ENCODE measurements around the gene LRRC8E.

DNA sequence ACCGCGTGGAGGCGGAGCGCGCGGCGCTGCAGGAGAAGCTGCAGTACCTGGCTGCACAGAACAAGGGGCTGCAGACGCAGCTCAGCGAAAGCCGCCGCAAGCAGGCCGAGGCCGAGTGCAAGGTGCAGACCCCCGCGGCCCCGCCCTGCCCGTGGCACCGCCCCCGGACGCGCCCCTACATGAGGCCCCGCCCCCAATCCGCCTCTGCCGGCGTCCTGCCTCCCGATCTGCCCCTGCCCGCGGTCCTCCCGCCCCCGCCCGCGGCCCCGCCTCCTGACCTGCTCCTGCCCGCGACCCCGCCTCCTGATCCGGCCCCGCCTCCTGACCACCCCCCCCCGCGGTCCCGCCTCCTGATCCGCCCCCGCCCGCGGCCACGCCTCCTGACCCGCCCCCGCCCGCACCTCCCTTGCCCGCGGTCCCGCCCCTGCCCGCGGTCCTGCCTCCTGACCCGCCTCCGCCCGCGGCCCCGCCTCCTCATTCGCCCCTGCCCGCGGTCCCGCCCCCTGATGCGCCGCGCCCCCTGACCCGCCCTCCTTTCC lies 25.8 kb upstream of the LRRC8E start:
- TF ChIP-seq, protein P1, sequence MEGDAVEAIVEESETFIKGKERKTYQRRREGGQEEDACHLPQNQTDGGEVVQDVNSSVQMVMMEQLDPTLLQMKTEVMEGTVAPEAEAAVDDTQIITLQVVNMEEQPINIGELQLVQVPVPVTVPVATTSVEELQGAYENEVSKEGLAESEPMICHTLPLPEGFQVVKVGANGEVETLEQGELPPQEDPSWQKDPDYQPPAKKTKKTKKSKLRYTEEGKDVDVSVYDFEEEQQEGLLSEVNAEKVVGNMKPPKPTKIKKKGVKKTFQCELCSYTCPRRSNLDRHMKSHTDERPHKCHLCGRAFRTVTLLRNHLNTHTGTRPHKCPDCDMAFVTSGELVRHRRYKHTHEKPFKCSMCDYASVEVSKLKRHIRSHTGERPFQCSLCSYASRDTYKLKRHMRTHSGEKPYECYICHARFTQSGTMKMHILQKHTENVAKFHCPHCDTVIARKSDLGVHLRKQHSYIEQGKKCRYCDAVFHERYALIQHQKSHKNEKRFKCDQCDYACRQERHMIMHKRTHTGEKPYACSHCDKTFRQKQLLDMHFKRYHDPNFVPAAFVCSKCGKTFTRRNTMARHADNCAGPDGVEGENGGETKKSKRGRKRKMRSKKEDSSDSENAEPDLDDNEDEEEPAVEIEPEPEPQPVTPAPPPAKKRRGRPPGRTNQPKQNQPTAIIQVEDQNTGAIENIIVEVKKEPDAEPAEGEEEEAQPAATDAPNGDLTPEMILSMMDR (conservative IDR thresholded peaks at IDR 0.05 in 1 of 2, IDR thresholded peaks at IDR 0.05 in 1 of 2; ENCODE audit: extremely low read depth in 1 of 2, insufficient read depth in 1 of 2, low read depth in 1 of 2, low read length in 2 of 2), result no peak
- TF ChIP-seq EZH2 (IDR thresholded peaks at IDR 0.05; ENCODE audit: borderline replicate concordance, low read length), result no peak

All from mammary epithelial cell (primary cell).